A549 (cell line): Measurements from ENCODE around the gene BLID. TPM values are rescaled to one million over a fixed set of nuclear protein-coding genes. Genes with fewer than 3 reads are reported as not detected.

Experiments
- ATAC-seq, 2 experiments: fragments of 200-7000 bp in 1 of 2; fragments of >200 bp in 1 of 2; cut with Nextera tagmentation in 1 of 2; cut with Tn5 transposase in 1 of 2; 3 replicates each; pipeline versions ENCODE4 v1.8.0 to v1.9.1; 2018 to 2020; ENCODE audit warnings: mild to moderate bottlenecking in 1 of 2, moderate library complexity in 1 of 2
- CTCF ChIA-PET: fragments of 300-600 bp; sonication (Branson Sonifier 250); formaldehyde crosslinking; extraction: SDS; loops from one replicate; lab custom pipeline; 2021; ENCODE audit warnings: antibody characterized with exemption, inconsistent platforms; lab: Yijun Ruan, JAX
- POLR2A ChIA-PET: fragments of 350-600 bp; formaldehyde crosslinking; extraction: SDS; loops from one replicate; lab custom pipeline; 2021; ENCODE audit warnings: antibody characterized with exemption, inconsistent platforms; lab: Yijun Ruan, JAX
- DNase-seq, 2 experiments: peaks; one replicate each; pipeline versions ENCODE4 v3.0.0 to v3.0.0-alpha.2; 2011 to 2016; ENCODE audit warnings: low read depth in 1 of 2, low spot score in 1 of 2
- FAIRE-seq: peaks from 2 replicates; lab custom pipeline; 2011; peaks lifted over from hg19 to GRCh38; lab: Jason Lieb, UNC
- H3K27ac ChIP-seq, 2 experiments: fragments of >200 bp; sonication (Bioruptor Twin); formaldehyde crosslinking; 3 replicates each; pipeline ENCODE4 v1.5.1; 2016 to 2017
- H3K4me1 ChIP-seq: fragments of >200 bp; sonication (Bioruptor Twin); formaldehyde crosslinking; 3 replicates; pipeline ENCODE4 v1.6.1; 2016
- H3K4me2 ChIP-seq: fragments of >200 bp; sonication (Bioruptor Twin); formaldehyde crosslinking; 3 replicates; pipeline ENCODE4 v1.6.1; 2016
- H3K4me3 ChIP-seq: fragments of >200 bp; sonication (Bioruptor Twin); formaldehyde crosslinking; 3 replicates; pipeline ENCODE4 v1.5.1; 2016
- H3K9me3 ChIP-seq: fragments of >200 bp; sonication (Bioruptor Twin); formaldehyde crosslinking; 3 replicates; pipeline ENCODE4 v1.6.1; 2016
- CEBPB ChIP-seq, 2 experiments: fragments of >200 bp in 1 of 2; sonication (Bioruptor Twin) in 1 of 2; formaldehyde crosslinking in 1 of 2; IDR thresholded peaks; 2 replicates each; pipeline ENCODE4 v1.6.1; 2012 to 2016
- CHD4 ChIP-seq: fragments of 200-600 bp; sonication (generic); IDR thresholded peaks from 2 replicates; pipeline ENCODE4 v1.6.1; 2016; ENCODE audit warnings: antibody characterized with exemption, mild to moderate bottlenecking, borderline replicate concordance
- EP300 ChIP-seq, 2 experiments: fragments of >200 bp; sonication (Bioruptor Twin); formaldehyde crosslinking; IDR thresholded peaks; 2 replicates in 1 of 2; 3 replicates in 1 of 2; pipeline ENCODE4 v1.6.1; 2016 to 2017
- FOSL2 ChIP-seq, 2 experiments: fragments of 450-650 bp in 1 of 2; fragments of >200 bp in 1 of 2; sonication (Bioruptor Twin) in 1 of 2; formaldehyde crosslinking; IDR thresholded peaks; 2 replicates each; pipeline versions ENCODE4 v1.5.0 to v1.6.1; 2016 to 2020; ENCODE audit warnings: mild to moderate bottlenecking in 1 of 2, moderate library complexity in 1 of 2
- HOXB5 ChIP-seq: fragments of 250-450 bp; sonication (Bioruptor Pico); IDR thresholded peaks from 2 replicates; pipeline ENCODE4 v1.5.0; 2020; ENCODE audit warnings: mild to moderate bottlenecking, moderate library complexity
- JUNB ChIP-seq: fragments of >200 bp; sonication (Bioruptor Twin); formaldehyde crosslinking; IDR thresholded peaks from 2 replicates; pipeline ENCODE4 v1.6.1; 2016
- MAFK ChIP-seq: fragments of 450-650 bp; IDR thresholded peaks from 2 replicates; pipeline ENCODE4 v1.6.1; 2014; ENCODE audit not compliant: partially characterized antibody
- MAZ ChIP-seq: fragments of 150-350 bp; IDR thresholded peaks from 2 replicates; pipeline ENCODE4 v1.6.1; 2014; ENCODE audit warnings: antibody characterized with exemption, low read depth, low read length, borderline replicate concordance
- NFE2L2 ChIP-seq: fragments of 150-350 bp; conservative IDR thresholded peaks from 2 replicates; pipeline ENCODE4 v1.6.1; 2014; ENCODE audit warnings: low read length
- NPAS2 ChIP-seq: fragments of 250-450 bp; sonication (Bioruptor Pico); IDR thresholded peaks from 2 replicates; pipeline ENCODE4 v1.8.0; 2022; ENCODE audit warnings: mild to moderate bottlenecking, moderate library complexity, borderline replicate concordance
- POLR2A ChIP-seq: IDR thresholded peaks from 2 replicates; pipeline ENCODE4 v1.6.1; 2012; ENCODE audit warnings: mild to moderate bottlenecking, low read length
- POLR2AphosphoS2 ChIP-seq: conservative IDR thresholded peaks from 2 replicates; pipeline ENCODE4 v1.6.1; 2012; ENCODE audit warnings: low read length, improper control_type of control experiment, inconsistent platforms
- RAD21 ChIP-seq, 2 experiments: fragments of >200 bp in 1 of 2; sonication (Bioruptor Twin) in 1 of 2; formaldehyde crosslinking in 1 of 2; IDR thresholded peaks in 1 of 2; conservative IDR thresholded peaks in 1 of 2; 2 replicates in 1 of 2; 3 replicates in 1 of 2; pipeline ENCODE4 v1.6.1; 2012 to 2018; ENCODE audit warnings: inconsistent platforms in 1 of 2
- RFX5 ChIP-seq: fragments of 450-650 bp; IDR thresholded peaks from 2 replicates; pipeline ENCODE4 v1.7.1; 2014; ENCODE audit warnings: antibody characterized with exemption, mild to moderate bottlenecking, moderate library complexity
- SMC3 ChIP-seq: fragments of >200 bp; sonication (Bioruptor Twin); formaldehyde crosslinking; IDR thresholded peaks from 3 replicates; pipeline ENCODE4 v1.6.1; 2018; ENCODE audit warnings: inconsistent platforms
- SREBF2 ChIP-seq: fragments of 450-650 bp; IDR thresholded peaks from 2 replicates; pipeline ENCODE4 v1.6.1; 2014; ENCODE audit warnings: mild to moderate bottlenecking, moderate library complexity
- TP53 ChIP-seq: fragments of 250-450 bp; sonication (Bioruptor Pico); IDR thresholded peaks from 2 replicates; pipeline ENCODE4 v1.5.0; 2021; ENCODE audit warnings: mild to moderate bottlenecking, moderate library complexity
- ZFP36 ChIP-seq: fragments of 450-650 bp; IDR thresholded peaks from 2 replicates; pipeline ENCODE4 v1.6.1; 2014; ENCODE audit warnings: borderline replicate concordance; ENCODE audit not compliant: partially characterized antibody
- ZSCAN20 ChIP-seq: fragments of 250-450 bp; sonication (Bioruptor Pico); IDR thresholded peaks from 2 replicates; pipeline ENCODE4 v1.8.0; 2022; ENCODE audit warnings: mild to moderate bottlenecking, moderate library complexity
- WGBS: methylation state at CpG from one replicate; pipeline ENCODE4 v1.1.6; 2017; ENCODE audit errors: missing lambda C conversion rate; 5-methylcytosine and 5-hydroxymethylcytosine counted together
- polyA plus RNA-seq, 4 experiments: library from polyadenylated mRNA; depleted of rRNA in 3 of 4; stranded (reverse); fragments of >200 nt; fragmentation: RNase III in 1 of 4; extraction: RNeasy Plus Mini Kit Qiagen cat#74134 plus additional on column Dnase treatment in 1 of 4; gene quantifications; 2 replicates in 3 of 4; 3 replicates in 1 of 4; pipeline ENCODE4 v1.2.3, GENCODE V29; 2011 to 2017
- TF ChIP-seq, protein P1 (sequence below): fragments of 450-650 bp; IDR thresholded peaks from 2 replicates; pipeline ENCODE4 v1.6.1; 2014; ENCODE audit warnings: antibody characterized with exemption
- TF ChIP-seq, protein P2 (sequence below): fragments of 250-450 bp; sonication (Bioruptor Pico); IDR thresholded peaks from 2 replicates; pipeline ENCODE4 v1.5.0; 2020; ENCODE audit warnings: low read depth, mild to moderate bottlenecking, moderate library complexity
- TF ChIP-seq, protein P3 (sequence below): IDR thresholded peaks from 2 replicates; pipeline ENCODE4 v1.6.1; 2012
- TF ChIP-seq, protein P4 (sequence below): fragments of 200-600 bp; sonication (generic); IDR thresholded peaks from 2 replicates; pipeline ENCODE4 v1.6.1; 2016; ENCODE audit warnings: antibody characterized with exemption, mild to moderate bottlenecking, moderate library complexity
- TF ChIP-seq, protein P5 (sequence below): IDR thresholded peaks from 2 replicates; pipeline ENCODE4 v1.6.1; 2012; ENCODE audit warnings: low read depth, borderline replicate concordance

The BLID gene
- polyA plus RNA-seq, 2 of the 4 experiments (the other 2 are of a cell fraction) = 0.14 TPM; not detected in 1

DNA sequence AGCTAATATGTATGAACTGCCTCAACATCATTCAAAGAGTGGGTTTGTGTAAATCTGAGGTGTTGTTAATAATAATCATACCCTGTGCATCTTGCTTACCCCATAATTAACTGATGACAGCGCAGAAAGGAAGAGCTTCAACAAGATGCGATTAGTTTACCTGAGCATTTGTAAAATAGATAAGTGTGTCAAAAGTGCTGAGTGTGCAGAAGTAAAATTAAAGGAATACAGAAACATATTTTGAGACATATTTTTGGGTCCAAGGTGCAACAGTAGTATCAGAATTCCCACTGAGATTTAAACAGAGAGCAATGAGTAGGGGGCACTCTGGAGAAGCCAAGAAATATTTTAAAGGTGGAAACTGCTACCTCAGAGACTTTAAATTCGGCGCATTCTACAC lies 6.1 kb downstream of the BLID start:
- no peaks in the 10 kb centered on the region for H3K9me3 ChIP-seq
- FAIRE-seq = no peak
- ChIA-PET POLR2A (no interaction called here), CTCF (no interaction called here)
- TF ChIP-seq FOSL2 (IDR thresholded peaks at IDR 0.05) (no peak), FOSL2 (CRISPR knock-in tag; IDR thresholded peaks at IDR 0.05) (no peak), MAFK (peak; percentile 97)
- no peak overlapping the region for H3K4me3 ChIP-seq
- ATAC-seq = no peak
- H3K27ac ChIP-seq = no peak overlapping the region
- DNase-seq = no peak
- WGBS = 95% methylated on average over 4 of the region's 4 CpGs
- H3K4me2 ChIP-seq = no peak overlapping the region
- peaks cover 10% of the 10 kb centered on the region; the same call in 2 of the 3 replicates for H3K4me1 ChIP-seq

DNA sequence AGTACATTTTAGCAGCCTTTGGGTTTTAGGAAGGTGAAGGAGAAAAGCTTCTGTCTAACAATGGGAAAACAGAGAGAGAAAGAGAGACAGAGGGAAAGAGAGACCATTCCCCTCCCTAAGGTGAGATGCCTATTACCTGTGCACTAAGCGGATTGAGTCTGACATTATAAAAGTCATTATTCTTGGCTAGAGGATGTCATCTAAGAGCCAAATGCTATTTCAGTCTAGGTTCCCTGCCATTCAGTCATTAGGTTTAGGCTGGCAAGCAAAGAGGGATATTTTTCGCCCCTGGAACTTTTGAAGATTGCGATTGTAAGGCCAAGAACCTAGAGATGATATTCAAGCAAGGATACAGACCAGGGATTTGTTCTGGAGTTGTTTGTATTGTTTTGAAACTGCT lies 7.2 kb downstream of the BLID start:
- CTCF ChIA-PET = interaction anchor here (0.8 to 2.1 kb wide), 7 partner anchors 12 to 95 kb away, joined by 3 to 16 read pairs (median 3); no protein-coding TSS in a partner anchor
- 96% methylated on average over 3 of the region's 3 CpGs for WGBS
- H3K27ac ChIP-seq = no peak overlapping the region
- no peak overlapping the region for H3K4me3 ChIP-seq
- DNase-seq (no peak), FAIRE-seq (no peak), ATAC-seq (no peak)
- H3K4me1 ChIP-seq = peaks cover 12% of the 10 kb centered on the region; the same call in 2 of the 3 replicates
- H3K9me3 ChIP-seq = no peaks in the 10 kb centered on the region
- POLR2A ChIA-PET = interaction anchor here (1.0 kb wide), 1 partner anchor 94 kb away, joined by 3 read pairs; no protein-coding TSS in a partner anchor
- H3K4me2 ChIP-seq = no peak overlapping the region
- no peak for TF ChIP-seq RFX5
- no peak for TF ChIP-seq TP53
- TF ChIP-seq, protein P1, sequence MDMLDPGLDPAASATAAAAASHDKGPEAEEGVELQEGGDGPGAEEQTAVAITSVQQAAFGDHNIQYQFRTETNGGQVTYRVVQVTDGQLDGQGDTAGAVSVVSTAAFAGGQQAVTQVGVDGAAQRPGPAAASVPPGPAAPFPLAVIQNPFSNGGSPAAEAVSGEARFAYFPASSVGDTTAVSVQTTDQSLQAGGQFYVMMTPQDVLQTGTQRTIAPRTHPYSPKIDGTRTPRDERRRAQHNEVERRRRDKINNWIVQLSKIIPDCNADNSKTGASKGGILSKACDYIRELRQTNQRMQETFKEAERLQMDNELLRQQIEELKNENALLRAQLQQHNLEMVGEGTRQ = no peak

DNA sequence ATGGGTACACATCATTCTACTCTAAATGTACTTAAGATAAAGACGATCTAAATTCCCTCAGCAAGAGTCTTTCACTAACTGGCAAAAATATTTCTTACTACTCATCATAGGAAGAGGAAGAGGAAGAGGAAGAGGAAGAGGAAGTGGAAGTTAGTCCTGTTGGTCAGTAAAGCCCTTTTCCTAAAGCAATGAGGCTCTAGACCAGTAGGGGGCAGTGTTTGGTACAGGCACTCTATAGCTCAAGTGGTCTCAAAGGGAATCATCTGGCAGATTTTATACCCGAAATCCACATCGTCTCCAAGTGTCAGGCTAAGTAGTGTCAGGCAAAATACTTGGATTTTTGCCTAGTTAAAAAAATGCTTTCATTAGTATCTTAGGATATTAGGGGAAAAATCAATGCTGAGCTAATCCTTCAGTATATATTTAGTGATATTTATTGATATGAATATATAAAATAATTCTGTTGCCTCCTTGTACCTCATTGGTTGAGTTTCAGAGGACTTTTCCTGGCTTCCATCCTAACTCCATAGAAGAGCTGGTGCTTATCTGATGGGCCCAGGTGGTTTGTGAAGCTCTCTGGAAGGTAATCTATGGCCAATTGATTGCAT lies 7.7 kb downstream of the BLID start:
- 44% methylated on average over 3 of the region's 3 CpGs for WGBS
- Histone ChIP-seq H3K4me2 (no peak overlapping the region), H3K27ac (no peak overlapping the region), H3K4me3 (no peak overlapping the region), H3K4me1 (peaks cover 16% of the 10 kb centered on the region; the same call in 2 of the 3 replicates), H3K9me3 (no peaks in the 10 kb centered on the region)
- FAIRE-seq (no peak), ATAC-seq (peak in 1 of 2 experiments; percentile 80; a peak in 3 of 6 replicates), DNase-seq (peak in 1 of 2 experiments; percentile 62)
- CTCF ChIA-PET = interaction anchor here (0.8 to 2.1 kb wide), 7 partner anchors 11 to 95 kb away, joined by 3 to 16 read pairs (median 3); no protein-coding TSS in a partner anchor
- POLR2A ChIA-PET = interaction anchor here (1.0 kb wide), 1 partner anchor 94 kb away, joined by 3 read pairs; no protein-coding TSS in a partner anchor
- TF ChIP-seq HOXB5 (CRISPR knock-in tag) (no peak), SMC3 (peak; percentile 35; the same call in 1 of the 3 replicates), NFE2L2 (no peak), POLR2AphosphoS2 (no peak), TP53 (no peak), SREBF2 (no peak), RAD21 (conservative IDR thresholded peaks at IDR 0.05 in 1 of 2, IDR thresholded peaks at IDR 0.05 in 1 of 2) (peak; percentile 41 to 57; a peak in 4 of 5 replicates), MAZ (no peak), NPAS2 (CRISPR knock-in tag) (no peak), CHD4 (no peak), ZSCAN20 (no peak), POLR2A (no peak), EP300 (IDR thresholded peaks at IDR 0.05) (no peak), JUNB (no peak), ZFP36 (no peak), CEBPB (IDR thresholded peaks at IDR 0.05) (no peak)
- TF ChIP-seq, protein P2, sequence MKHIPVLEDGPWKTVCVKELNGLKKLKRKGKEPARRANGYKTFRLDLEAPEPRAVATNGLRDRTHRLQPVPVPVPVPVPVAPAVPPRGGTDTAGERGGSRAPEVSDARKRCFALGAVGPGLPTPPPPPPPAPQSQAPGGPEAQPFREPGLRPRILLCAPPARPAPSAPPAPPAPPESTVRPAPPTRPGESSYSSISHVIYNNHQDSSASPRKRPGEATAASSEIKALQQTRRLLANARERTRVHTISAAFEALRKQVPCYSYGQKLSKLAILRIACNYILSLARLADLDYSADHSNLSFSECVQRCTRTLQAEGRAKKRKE (CRISPR knock-in tag) = no peak
- TF ChIP-seq, protein P3, sequence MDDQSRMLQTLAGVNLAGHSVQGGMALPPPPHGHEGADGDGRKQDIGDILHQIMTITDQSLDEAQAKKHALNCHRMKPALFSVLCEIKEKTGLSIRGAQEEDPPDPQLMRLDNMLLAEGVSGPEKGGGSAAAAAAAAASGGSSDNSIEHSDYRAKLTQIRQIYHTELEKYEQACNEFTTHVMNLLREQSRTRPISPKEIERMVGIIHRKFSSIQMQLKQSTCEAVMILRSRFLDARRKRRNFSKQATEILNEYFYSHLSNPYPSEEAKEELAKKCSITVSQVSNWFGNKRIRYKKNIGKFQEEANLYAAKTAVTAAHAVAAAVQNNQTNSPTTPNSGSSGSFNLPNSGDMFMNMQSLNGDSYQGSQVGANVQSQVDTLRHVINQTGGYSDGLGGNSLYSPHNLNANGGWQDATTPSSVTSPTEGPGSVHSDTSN = no peak
- TF ChIP-seq, protein P4, sequence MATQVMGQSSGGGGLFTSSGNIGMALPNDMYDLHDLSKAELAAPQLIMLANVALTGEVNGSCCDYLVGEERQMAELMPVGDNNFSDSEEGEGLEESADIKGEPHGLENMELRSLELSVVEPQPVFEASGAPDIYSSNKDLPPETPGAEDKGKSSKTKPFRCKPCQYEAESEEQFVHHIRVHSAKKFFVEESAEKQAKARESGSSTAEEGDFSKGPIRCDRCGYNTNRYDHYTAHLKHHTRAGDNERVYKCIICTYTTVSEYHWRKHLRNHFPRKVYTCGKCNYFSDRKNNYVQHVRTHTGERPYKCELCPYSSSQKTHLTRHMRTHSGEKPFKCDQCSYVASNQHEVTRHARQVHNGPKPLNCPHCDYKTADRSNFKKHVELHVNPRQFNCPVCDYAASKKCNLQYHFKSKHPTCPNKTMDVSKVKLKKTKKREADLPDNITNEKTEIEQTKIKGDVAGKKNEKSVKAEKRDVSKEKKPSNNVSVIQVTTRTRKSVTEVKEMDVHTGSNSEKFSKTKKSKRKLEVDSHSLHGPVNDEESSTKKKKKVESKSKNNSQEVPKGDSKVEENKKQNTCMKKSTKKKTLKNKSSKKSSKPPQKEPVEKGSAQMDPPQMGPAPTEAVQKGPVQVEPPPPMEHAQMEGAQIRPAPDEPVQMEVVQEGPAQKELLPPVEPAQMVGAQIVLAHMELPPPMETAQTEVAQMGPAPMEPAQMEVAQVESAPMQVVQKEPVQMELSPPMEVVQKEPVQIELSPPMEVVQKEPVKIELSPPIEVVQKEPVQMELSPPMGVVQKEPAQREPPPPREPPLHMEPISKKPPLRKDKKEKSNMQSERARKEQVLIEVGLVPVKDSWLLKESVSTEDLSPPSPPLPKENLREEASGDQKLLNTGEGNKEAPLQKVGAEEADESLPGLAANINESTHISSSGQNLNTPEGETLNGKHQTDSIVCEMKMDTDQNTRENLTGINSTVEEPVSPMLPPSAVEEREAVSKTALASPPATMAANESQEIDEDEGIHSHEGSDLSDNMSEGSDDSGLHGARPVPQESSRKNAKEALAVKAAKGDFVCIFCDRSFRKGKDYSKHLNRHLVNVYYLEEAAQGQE = no peak
- TF ChIP-seq, protein P5, sequence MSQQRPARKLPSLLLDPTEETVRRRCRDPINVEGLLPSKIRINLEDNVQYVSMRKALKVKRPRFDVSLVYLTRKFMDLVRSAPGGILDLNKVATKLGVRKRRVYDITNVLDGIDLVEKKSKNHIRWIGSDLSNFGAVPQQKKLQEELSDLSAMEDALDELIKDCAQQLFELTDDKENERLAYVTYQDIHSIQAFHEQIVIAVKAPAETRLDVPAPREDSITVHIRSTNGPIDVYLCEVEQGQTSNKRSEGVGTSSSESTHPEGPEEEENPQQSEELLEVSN = no peak
